ENCODE results near the gene CAMK1D. TPM values are rescaled to one million over a fixed set of nuclear protein-coding genes. Genes with fewer than 3 reads are reported as not detected.
"Not testable (repeated sequence)": the region's sequence is repeated elsewhere in the genome, so short reads cannot be mapped to it uniquely, and the experiment has no call there.

CAMK1D gene
- 51.7 and 58.8 TPM in 2 replicates for total RNA-seq

DNA sequence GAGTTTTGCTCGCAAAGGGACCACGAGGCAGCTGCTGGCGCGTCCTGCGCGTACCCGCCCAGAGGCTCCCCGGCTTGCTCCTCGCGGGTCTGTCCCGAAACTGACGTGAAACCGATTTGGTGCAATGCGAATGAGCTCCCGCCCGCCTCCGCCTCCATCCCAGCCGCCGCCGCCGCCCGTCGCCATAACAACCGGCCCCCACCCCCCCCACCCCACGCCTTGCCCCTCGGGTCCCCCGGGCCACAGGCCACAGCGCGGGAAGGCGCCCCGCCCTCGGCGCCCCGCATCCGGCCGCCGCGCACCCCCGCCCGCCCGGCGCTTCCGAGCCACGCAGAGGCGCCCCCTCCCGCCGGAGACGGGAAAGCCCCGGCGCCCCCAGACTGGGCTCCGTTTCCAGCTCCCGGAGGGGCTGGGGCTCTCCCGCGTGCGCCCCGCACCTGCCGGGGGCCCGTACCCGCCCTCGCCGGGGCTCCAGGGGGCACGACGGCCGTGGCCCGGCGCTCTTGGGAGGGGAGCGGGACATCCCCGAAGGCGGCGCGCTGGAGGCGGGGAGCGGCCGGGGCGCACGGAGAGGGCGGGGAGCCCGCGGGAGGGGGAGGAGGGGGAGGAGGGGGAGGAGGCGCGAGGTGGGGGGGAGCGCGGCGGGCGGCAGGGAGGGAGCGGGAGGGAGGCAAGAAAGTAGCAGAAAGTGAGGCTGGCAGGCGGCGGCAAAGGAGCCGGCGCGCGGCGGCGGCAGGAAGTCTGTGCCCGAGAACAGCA lies at the start of gene CAMK1D:
Gene CAMK1D, plus strand, starts transcription at position 678 of the 759 bp plus-strand sequence.
- Mint-ChIP-seq H3K27ac (peak within 1 kb of the TSS; percentile 98), H3K27me3 (no peaks in the 10 kb centered on the region), H3K9me3 (no peaks in the 10 kb centered on the region), H3K36me3 (ENCODE audit: low read depth) (peaks cover 11% of the 10 kb centered on the region), H3K4me1 (peaks cover 61% of the 10 kb centered on the region), H3K4me3 (peak within 1 kb of the TSS; percentile 98)
- intact Hi-C loops (cut with micrococcal nuclease), result loop anchor here (1.0 to 10.0 kb wide), 9 partner anchors 8 to 948 kb away; partner anchors contain the start of genes CDC123, NUDT5 and UPF2
- ATAC-seq (ENCODE audit: low read depth) (peak; percentile 66), DNase-seq (peak; percentile 87)
- CTCF ChIA-PET, result interaction anchor here (0.7 to 1.7 kb wide), 5 partner anchors 10 to 307 kb away, joined by 3 to 8 read pairs (median 3); no protein-coding TSS in a partner anchor
- TF ChIP-seq, protein P1, sequence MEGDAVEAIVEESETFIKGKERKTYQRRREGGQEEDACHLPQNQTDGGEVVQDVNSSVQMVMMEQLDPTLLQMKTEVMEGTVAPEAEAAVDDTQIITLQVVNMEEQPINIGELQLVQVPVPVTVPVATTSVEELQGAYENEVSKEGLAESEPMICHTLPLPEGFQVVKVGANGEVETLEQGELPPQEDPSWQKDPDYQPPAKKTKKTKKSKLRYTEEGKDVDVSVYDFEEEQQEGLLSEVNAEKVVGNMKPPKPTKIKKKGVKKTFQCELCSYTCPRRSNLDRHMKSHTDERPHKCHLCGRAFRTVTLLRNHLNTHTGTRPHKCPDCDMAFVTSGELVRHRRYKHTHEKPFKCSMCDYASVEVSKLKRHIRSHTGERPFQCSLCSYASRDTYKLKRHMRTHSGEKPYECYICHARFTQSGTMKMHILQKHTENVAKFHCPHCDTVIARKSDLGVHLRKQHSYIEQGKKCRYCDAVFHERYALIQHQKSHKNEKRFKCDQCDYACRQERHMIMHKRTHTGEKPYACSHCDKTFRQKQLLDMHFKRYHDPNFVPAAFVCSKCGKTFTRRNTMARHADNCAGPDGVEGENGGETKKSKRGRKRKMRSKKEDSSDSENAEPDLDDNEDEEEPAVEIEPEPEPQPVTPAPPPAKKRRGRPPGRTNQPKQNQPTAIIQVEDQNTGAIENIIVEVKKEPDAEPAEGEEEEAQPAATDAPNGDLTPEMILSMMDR (IDR thresholded peaks at IDR 0.05), result no peak
- POLR2A ChIA-PET, result interaction anchor here (0.6 to 6.4 kb wide), 26 partner anchors 9 to 306 kb away, joined by 3 to 95 read pairs (median 4); partner anchors contain the start of genes CDC123, NUDT5 and UPF2

DNA sequence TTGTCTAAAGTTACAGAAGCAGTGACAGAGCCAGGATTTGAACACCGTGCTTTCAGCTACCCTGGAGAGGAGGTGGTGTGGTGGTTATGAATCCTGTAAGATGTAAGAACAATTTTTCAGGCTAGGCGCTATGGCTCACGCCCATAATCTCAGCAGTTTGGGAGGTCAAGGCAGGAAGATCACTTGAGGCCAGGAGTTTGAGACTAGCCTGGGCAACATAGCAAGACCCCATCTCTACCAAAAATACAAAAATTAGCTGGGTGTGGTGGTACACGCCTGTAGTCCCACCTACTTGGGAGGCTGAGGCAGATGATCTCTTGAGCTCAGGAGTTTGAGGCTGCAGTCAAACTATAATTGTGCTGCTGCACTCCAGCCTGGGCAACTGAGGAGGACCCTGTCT lies 48.3 kb upstream of the CAMK1D start:
- intact Hi-C loops (cut with micrococcal nuclease); H3K27ac Mint-ChIP-seq; H3K9me3 Mint-ChIP-seq; CTCF ChIA-PET; H3K36me3 Mint-ChIP-seq (ENCODE audit: low read depth); H3K4me3 Mint-ChIP-seq; POLR2A ChIA-PET; ATAC-seq (ENCODE audit: low read depth); H3K27me3 Mint-ChIP-seq; DNase-seq; H3K4me1 Mint-ChIP-seq: not testable (repeated sequence)

DNA sequence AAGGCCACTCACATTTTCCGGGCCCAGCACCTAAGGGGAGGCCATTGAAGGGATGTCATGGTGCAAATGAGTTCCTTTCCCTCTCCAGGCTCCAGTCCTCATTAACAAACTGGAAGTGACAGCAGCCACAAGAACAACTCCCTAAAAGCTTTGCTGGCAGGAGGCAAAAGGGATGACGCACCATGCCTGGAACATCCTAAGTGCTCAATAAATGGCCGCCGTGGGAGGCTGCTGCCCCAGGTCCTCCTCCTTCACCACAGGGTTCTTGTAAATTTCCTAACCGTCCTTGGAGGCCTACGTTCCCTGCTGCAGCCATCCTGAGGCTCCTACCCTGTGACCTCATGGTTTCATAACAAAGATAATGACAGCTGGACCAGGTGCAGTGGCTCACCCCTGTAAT lies 41.3 kb upstream of the CAMK1D start:
- no peaks in the 10 kb centered on the region for H3K27me3 Mint-ChIP-seq
- TF ChIP-seq, protein P1 (IDR thresholded peaks at IDR 0.05), result no peak
- CTCF ChIA-PET, result no interaction called here
- H3K36me3 Mint-ChIP-seq (ENCODE audit: low read depth), result no peaks in the 10 kb centered on the region
- no peak for DNase-seq
- no peak for ATAC-seq (ENCODE audit: low read depth)
- intact Hi-C loops (cut with micrococcal nuclease), result no loop called here
- POLR2A ChIA-PET, result no interaction called here
- no peak overlapping the region for H3K4me3 Mint-ChIP-seq
- peaks cover 7% of the 10 kb centered on the region for H3K4me1 Mint-ChIP-seq
- no peak overlapping the region for H3K27ac Mint-ChIP-seq
- no peaks in the 10 kb centered on the region for H3K9me3 Mint-ChIP-seq

DNA sequence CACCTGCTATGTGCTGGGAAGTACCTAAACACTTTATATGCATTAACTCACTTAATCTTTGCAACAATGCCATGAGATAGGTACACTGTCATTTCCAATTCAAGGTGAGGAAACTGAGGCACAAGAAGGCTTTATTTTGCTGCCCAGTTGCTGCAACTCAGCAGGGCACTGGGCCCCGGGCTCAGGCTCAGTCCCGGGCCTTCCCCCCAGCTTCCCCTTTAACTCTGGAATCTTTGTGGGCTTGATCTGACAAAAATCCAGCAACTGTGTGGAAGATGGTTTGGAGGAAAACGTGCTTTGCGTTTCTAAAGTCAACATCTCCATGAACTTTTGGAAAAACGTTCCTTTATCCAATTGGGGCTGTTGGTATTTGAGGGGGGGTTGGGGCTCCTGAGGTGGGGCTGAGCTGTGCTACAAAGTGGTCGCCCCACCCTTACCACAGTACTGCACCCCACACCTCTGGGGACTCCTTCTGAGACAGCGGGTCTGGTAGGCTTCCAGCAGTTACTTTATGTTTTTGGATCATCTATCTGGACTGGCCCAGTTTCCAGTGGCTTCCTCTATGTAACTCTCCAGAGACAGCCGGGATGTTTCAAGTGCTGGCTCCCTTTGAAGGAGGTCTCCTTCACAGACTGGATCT lies 40.5 kb upstream of the CAMK1D start:
- H3K4me1 Mint-ChIP-seq, result peaks cover 5% of the 10 kb centered on the region
- intact Hi-C loops (cut with micrococcal nuclease), result no loop called here
- H3K27ac Mint-ChIP-seq, result no peak overlapping the region
- DNase-seq (no peak), ATAC-seq (ENCODE audit: low read depth) (no peak)
- TF ChIP-seq, protein P1 (IDR thresholded peaks at IDR 0.05), result no peak
- no peaks in the 10 kb centered on the region for H3K9me3 Mint-ChIP-seq
- no peak overlapping the region for H3K4me3 Mint-ChIP-seq
- H3K36me3 Mint-ChIP-seq (ENCODE audit: low read depth), result no peaks in the 10 kb centered on the region
- POLR2A ChIA-PET, result no interaction called here
- H3K27me3 Mint-ChIP-seq, result no peaks in the 10 kb centered on the region
- CTCF ChIA-PET, result no interaction called here

DNA sequence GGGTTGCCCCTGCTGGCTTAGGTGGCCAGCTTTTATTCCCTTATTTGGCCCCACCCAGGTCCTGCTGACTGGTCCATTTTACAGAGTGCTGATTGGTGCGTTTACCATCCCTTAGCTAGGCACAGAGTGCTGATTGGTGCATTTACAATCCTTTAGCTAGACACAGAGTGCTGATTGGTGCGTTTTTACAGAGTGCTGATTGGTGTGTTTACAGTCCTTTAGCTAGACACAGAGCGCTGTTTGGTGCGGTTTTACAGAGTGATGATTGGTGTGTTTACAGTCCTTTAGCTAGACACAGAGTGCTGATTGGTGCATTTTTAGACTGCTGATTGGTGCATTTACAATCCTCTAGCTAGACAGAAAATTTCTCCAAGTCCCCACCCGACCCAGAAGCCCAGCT lies 39.6 kb upstream of the CAMK1D start:
- intact Hi-C loops (cut with micrococcal nuclease); H3K4me1 Mint-ChIP-seq; ATAC-seq (ENCODE audit: low read depth); H3K4me3 Mint-ChIP-seq; H3K27ac Mint-ChIP-seq; H3K36me3 Mint-ChIP-seq (ENCODE audit: low read depth); H3K9me3 Mint-ChIP-seq; H3K27me3 Mint-ChIP-seq; DNase-seq; CTCF ChIA-PET: not testable (repeated sequence)
- POLR2A ChIA-PET, result interaction anchor here (0.6 to 1.1 kb wide), 2 partner anchors 11 to 39 kb away, joined by 3 read pairs; no protein-coding TSS in a partner anchor

DNA sequence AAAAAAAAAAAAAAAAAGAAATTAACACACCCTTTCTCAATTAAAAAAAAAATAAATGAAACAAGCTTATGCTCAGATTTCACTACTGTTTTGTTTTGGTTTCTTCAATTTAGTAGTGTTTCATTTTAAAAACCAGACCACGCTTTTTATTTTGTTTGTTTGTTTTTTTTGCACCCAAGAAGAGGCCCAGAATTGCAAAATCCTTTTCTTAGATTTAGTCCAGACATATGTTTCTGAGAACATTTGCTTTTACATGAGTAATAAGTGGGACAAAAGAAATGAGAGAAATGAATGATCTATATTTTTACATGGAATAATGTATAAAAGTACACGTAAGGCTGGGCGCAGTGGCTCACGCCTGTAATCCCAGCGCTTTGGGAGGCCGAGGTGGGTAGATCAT lies 34.5 kb upstream of the CAMK1D start:
- Mint-ChIP-seq H3K4me1 (peaks cover 3% of the 10 kb centered on the region), H3K4me3 (no peak overlapping the region), H3K27me3 (no peaks in the 10 kb centered on the region), H3K36me3 (ENCODE audit: low read depth) (no peaks in the 10 kb centered on the region), H3K9me3 (no peaks in the 10 kb centered on the region), H3K27ac (no peak overlapping the region)
- DNase-seq (no peak), ATAC-seq (ENCODE audit: low read depth) (no peak)
- intact Hi-C loops (cut with micrococcal nuclease), result no loop called here
- POLR2A ChIA-PET, result interaction anchor here (0.7 kb wide), 1 partner anchor 38 kb away, joined by 4 read pairs; no protein-coding TSS in a partner anchor
- CTCF ChIA-PET, result no interaction called here
- TF ChIP-seq, protein P1 (IDR thresholded peaks at IDR 0.05), result no peak

All from activated B cell treated with CpG ODN at 0.5 μM for 24 hours (primary cell).